Astrocyte of the cerebellum (primary cell): Measurements from ENCODE around the gene DNAJB5.

Experiments used
- DNase-seq: peaks from one replicate; pipeline ENCODE4 v3.0.0-alpha.2; 2011; ENCODE audit warnings: low read depth
- H3K4me3 ChIP-seq: 2 replicates; pipeline ENCODE4 v1.5.1; 2011; ENCODE audit warnings: mild to moderate bottlenecking, low read depth, low read length, moderate library complexity
- in situ Hi-C: cut with HindIII; loops from 2 replicates; pipeline ENCODE4 v1.10.0; 2017; ENCODE audit warnings: low sequenced_read_pairs
- TF ChIP-seq, protein P1 (sequence below): IDR thresholded peaks from 2 replicates; pipeline ENCODE4 v1.5.1; 2012; ENCODE audit warnings: low read length, low read depth, moderate library complexity, mild to moderate bottlenecking; ENCODE audit errors: missing control alignments

The DNAJB5 gene

DNA sequence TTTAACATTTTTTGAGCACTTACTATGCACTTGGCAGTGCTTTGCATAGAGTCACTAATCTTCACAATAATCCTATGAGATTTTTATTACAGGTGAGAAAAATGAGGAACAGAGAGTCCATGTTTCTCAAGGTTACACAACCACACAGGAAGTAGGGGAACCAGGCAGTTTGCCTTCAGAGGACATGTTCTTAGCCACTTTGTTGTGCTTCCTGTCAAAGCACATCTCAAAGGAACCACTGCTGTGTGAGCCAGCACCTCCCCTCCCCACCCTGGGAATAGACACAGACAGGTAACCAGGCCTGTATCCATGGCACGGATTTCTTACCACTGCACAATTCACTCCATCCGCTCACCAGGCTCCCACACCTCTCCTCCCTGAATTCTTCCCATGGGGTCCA lies 6.3 kb upstream of the DNAJB5 start:
- in situ Hi-C loops: no loop called here
- TF ChIP-seq, protein P1, sequence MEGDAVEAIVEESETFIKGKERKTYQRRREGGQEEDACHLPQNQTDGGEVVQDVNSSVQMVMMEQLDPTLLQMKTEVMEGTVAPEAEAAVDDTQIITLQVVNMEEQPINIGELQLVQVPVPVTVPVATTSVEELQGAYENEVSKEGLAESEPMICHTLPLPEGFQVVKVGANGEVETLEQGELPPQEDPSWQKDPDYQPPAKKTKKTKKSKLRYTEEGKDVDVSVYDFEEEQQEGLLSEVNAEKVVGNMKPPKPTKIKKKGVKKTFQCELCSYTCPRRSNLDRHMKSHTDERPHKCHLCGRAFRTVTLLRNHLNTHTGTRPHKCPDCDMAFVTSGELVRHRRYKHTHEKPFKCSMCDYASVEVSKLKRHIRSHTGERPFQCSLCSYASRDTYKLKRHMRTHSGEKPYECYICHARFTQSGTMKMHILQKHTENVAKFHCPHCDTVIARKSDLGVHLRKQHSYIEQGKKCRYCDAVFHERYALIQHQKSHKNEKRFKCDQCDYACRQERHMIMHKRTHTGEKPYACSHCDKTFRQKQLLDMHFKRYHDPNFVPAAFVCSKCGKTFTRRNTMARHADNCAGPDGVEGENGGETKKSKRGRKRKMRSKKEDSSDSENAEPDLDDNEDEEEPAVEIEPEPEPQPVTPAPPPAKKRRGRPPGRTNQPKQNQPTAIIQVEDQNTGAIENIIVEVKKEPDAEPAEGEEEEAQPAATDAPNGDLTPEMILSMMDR: no peak
- no peak overlapping the region for H3K4me3 ChIP-seq
- no peak for DNase-seq

DNA sequence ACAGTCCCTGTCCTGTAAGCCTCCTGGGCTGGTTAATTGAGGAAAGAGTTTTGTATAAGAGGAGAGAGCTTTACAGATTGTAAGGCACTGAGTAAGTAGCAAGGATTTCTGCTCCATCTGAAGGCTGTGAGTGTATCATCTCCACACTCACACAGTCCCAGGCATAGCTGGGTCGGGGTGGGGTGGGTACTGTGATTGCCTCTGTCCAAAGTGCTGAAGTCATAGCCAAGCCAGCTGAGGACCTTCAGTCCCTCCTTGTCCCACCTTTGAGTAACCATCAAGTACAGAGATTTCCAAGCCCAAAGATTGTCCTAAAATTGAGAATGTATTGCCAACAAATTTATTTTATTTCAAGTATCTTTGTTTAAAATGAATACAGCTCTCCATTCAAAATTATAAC lies 5.5 kb upstream of the DNAJB5 start:
- DNase-seq: no peak

DNA sequence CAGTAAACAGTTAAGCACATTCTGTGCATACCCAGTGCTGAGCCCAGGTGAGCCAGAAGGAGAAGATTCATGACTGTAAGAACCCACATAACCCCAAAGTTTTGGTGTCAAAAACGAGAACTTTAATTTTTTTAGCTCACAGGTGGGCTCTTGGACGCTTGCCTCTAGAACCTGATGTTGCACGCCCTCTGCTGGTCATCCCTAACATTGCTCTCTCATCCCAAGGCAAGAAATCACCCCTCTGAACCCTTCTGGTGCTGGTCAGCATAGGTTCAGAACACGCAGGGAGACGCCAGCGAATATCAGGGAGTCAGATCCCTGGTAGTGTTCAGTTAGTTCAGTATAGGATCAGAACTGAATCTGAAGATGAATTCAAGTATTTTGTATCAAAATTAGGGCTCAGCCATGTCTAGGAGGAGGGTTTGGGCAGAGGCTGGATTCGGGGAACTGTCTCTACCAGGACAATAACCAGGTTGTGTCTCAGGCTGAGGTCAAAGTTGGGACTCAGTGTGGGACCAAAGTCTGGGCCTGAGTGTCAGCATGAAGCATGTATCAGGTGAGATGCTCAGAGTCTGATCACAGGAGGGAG lies 4.1 kb upstream of the DNAJB5 start:
- TF ChIP-seq, protein P1: peak; percentile 84
- no peak for DNase-seq
- in situ Hi-C loops: no loop called here
- no peak overlapping the region for H3K4me3 ChIP-seq

More for the DNA sequence above, 5.5 kb upstream of the DNAJB5 start:
- in situ Hi-C loops: no loop called here
- no peak overlapping the region for H3K4me3 ChIP-seq
- TF ChIP-seq, protein P1: no peak

DNA sequence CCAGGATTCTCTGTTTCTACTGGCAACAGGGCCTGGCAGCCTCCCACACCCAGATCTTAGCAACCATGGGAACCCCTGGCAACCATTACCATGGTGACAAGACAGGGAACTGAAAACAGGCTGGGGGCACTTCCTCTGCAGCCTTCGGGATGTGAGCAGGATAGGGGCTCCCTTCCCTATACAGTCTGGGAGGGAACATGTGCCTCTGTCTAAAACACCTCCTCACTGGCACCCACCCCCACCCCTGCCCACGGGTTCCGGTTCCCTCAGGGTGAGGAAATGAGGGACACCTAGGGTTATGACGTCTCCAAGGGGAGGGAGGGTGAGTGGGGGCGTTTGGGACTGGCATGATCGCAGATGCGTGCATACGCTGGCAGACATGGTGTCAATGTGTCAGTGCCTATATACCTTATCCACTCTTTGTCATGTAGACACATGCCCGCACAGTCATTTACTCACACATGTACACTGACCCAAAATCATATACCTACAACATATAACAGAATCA lies 3.0 kb upstream of the DNAJB5 start:
- no peak overlapping the region for H3K4me3 ChIP-seq
- TF ChIP-seq, protein P1: no peak
- DNase-seq: no peak
- in situ Hi-C loops: no loop called here

DNA sequence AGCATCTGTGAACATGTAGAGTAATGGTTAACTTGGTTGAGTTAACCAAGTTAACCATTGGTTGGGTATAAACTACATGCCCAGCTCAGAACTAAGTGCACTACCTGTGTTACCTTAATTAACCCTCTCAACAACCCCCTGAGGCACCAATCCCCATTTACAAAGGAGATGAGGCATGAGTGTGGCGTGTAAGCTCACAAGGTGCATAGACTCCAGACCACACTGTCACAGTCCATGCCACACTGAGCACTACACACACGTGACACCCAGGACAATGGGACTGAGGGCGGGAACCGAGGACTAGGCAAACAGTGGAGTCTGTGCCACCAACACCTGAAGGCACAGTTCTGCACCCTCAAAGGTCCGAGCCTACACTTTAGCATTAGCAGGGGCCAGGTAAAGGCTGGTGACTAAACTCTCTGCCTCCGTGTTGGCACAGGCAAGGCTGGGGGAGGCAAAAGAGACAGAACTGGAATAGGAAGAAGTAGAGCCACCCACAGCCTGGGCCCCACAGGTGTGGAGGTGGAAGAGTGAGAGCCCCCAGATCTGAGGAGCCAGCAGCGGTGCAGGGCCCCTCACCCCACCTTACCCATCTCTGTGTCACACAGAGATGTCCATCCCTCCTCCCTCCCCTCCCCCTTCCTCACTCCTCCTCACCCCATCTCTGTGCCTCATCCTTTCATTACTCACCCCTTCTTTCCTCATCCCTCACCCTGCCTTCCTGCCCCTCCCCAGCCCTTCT lies 2.2 kb upstream of the DNAJB5 start:
- in situ Hi-C loops: no loop called here
- no peak for DNase-seq
- TF ChIP-seq, protein P1: no peak
- no peak overlapping the region for H3K4me3 ChIP-seq

DNA sequence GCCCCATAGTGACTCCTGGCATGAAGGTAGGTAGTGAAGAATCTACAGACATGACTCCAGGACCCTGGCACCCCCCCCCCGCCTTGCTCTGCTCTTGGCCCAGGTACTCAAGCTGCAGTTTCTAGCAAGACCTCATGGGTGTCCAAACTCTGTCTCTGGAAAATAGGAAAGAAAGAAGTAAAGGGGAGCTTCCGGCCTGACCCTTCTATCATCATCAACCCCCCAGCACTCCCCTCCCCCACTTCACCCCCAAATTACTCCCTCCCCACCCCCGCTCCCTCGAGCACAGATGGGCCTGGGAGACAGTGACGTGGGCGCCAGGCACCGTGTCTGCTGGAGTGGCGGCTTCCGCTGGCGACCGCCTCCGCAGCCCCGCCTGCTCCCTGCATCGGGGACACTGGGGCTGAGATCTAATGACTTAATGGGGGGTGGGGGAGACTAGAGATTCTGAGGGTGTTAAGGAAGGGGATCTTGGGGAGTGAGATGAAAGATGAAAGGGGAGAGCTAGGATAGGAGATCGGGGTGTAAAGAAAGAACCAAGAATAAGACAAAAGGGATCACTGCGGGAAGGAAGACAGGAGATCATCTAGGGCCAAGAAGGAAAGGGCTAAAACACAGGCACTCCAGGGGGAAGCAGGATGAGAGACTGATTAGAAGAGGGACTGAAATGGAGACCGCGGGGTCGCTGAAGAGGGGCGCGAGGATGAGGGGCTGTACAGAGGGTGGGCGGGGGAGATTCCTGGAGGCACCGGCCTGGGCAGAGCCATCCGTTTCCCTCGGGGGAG lies 1.1 kb upstream of the DNAJB5 start:
- TF ChIP-seq, protein P1: no peak
- H3K4me3 ChIP-seq: peak overlapping the region; percentile 75

More for the DNA sequence above, 1.1 kb upstream of the DNAJB5 start:
- DNase-seq: no peak
- in situ Hi-C loops: no loop called here
